ENCODE results near the gene UFL1.
"Not testable (repeated sequence)": the region's sequence is repeated elsewhere in the genome, so short reads cannot be mapped to it uniquely, and the experiment has no call there.

UFL1 gene

GRCh38 chr6:96522465-96523009, 931 bp downstream of the UFL1 start:
- H3K4me3 ChIP-seq (ENCODE audit: insufficient read depth, low read depth, low read length, poor library complexity, severe bottlenecking): peak overlapping the region; percentile 65
- H3K27me3 ChIP-seq (replicated peaks; ENCODE audit: control insufficient read depth, insufficient read depth, low read length, poor library complexity, severe bottlenecking): no peaks in the 10 kb centered on the region
- H3K4me1 ChIP-seq (ENCODE audit: control insufficient read depth, insufficient read depth, low read length, poor library complexity, severe bottlenecking): peaks cover 5% of the 10 kb centered on the region
- peak overlapping the region; percentile 92 for H3K27ac ChIP-seq (ENCODE audit: insufficient read depth, low read length, poor library complexity, severe bottlenecking)
- no peaks in the 10 kb centered on the region for H3K9me3 ChIP-seq (ENCODE audit: control insufficient read depth, low read length)
- DNase-seq: no peak
- H3K36me3 ChIP-seq (ENCODE audit: control insufficient read depth, insufficient read depth, low read length): peaks cover 4% of the 10 kb centered on the region

GRCh38 chr6:96528193-96528592, 6.6 kb downstream of the UFL1 start:
- Histone ChIP-seq H3K36me3 (ENCODE audit: control insufficient read depth, insufficient read depth, low read length) (peaks cover 31% of the 10 kb centered on the region), H3K4me3 (ENCODE audit: insufficient read depth, low read depth, low read length, poor library complexity, severe bottlenecking) (no peak overlapping the region), H3K27me3 (replicated peaks; ENCODE audit: control insufficient read depth, insufficient read depth, low read length, poor library complexity, severe bottlenecking) (no peaks in the 10 kb centered on the region), H3K27ac (ENCODE audit: insufficient read depth, low read length, poor library complexity, severe bottlenecking) (no peak overlapping the region), H3K9me3 (ENCODE audit: control insufficient read depth, low read length) (no peaks in the 10 kb centered on the region), H3K4me1 (ENCODE audit: control insufficient read depth, insufficient read depth, low read length, poor library complexity, severe bottlenecking) (no peaks in the 10 kb centered on the region)
- DNase-seq: no peak

- no peak for DNase-seq
- no peaks in the 10 kb centered on the region for H3K4me1 ChIP-seq (ENCODE audit: control insufficient read depth, insufficient read depth, low read length, poor library complexity, severe bottlenecking)
- no peak overlapping the region for H3K4me3 ChIP-seq (ENCODE audit: insufficient read depth, low read depth, low read length, poor library complexity, severe bottlenecking)
- no peaks in the 10 kb centered on the region for H3K27me3 ChIP-seq (replicated peaks; ENCODE audit: control insufficient read depth, insufficient read depth, low read length, poor library complexity, severe bottlenecking)
- no peaks in the 10 kb centered on the region for H3K9me3 ChIP-seq (ENCODE audit: control insufficient read depth, low read length)
- no peak overlapping the region for H3K27ac ChIP-seq (ENCODE audit: insufficient read depth, low read length, poor library complexity, severe bottlenecking)
- peaks cover 31% of the 10 kb centered on the region for H3K36me3 ChIP-seq (ENCODE audit: control insufficient read depth, insufficient read depth, low read length)
Measured at GRCh38 chr6:96532399-96532798, 10.8 kb downstream of the UFL1 start.

- Histone ChIP-seq H3K27me3 (replicated peaks; ENCODE audit: control insufficient read depth, insufficient read depth, low read length, poor library complexity, severe bottlenecking) (no peaks in the 10 kb centered on the region), H3K36me3 (ENCODE audit: control insufficient read depth, insufficient read depth, low read length) (peaks cover 31% of the 10 kb centered on the region), H3K9me3 (ENCODE audit: control insufficient read depth, low read length) (no peaks in the 10 kb centered on the region), H3K4me3 (ENCODE audit: insufficient read depth, low read depth, low read length, poor library complexity, severe bottlenecking) (no peak overlapping the region), H3K27ac (ENCODE audit: insufficient read depth, low read length, poor library complexity, severe bottlenecking) (no peak overlapping the region), H3K4me1 (ENCODE audit: control insufficient read depth, insufficient read depth, low read length, poor library complexity, severe bottlenecking) (no peaks in the 10 kb centered on the region)
- DNase-seq: no peak
Measured at GRCh38 chr6:96537726-96538125, 16.1 kb downstream of the UFL1 start.

GRCh38 chr6:96542702-96543101, 21.1 kb downstream of the UFL1 start:
- H3K36me3 ChIP-seq (ENCODE audit: control insufficient read depth, insufficient read depth, low read length): peaks cover 50% of the 10 kb centered on the region
- H3K4me3 ChIP-seq (ENCODE audit: insufficient read depth, low read depth, low read length, poor library complexity, severe bottlenecking): no peak overlapping the region
- no peak for DNase-seq
- H3K4me1 ChIP-seq (ENCODE audit: control insufficient read depth, insufficient read depth, low read length, poor library complexity, severe bottlenecking): no peaks in the 10 kb centered on the region
- H3K27ac ChIP-seq (ENCODE audit: insufficient read depth, low read length, poor library complexity, severe bottlenecking): no peak overlapping the region
- H3K27me3 ChIP-seq (replicated peaks; ENCODE audit: control insufficient read depth, insufficient read depth, low read length, poor library complexity, severe bottlenecking): no peaks in the 10 kb centered on the region
- H3K9me3 ChIP-seq (ENCODE audit: control insufficient read depth, low read length): no peaks in the 10 kb centered on the region

GRCh38 chr6:96545882-96546281, 24.3 kb downstream of the UFL1 start:
- H3K4me1 ChIP-seq (ENCODE audit: control insufficient read depth, insufficient read depth, low read length, poor library complexity, severe bottlenecking): no peaks in the 10 kb centered on the region
- H3K27me3 ChIP-seq (replicated peaks; ENCODE audit: control insufficient read depth, insufficient read depth, low read length, poor library complexity, severe bottlenecking): no peaks in the 10 kb centered on the region
- no peak overlapping the region for H3K27ac ChIP-seq (ENCODE audit: insufficient read depth, low read length, poor library complexity, severe bottlenecking)
- peaks cover 51% of the 10 kb centered on the region for H3K36me3 ChIP-seq (ENCODE audit: control insufficient read depth, insufficient read depth, low read length)
- no peak overlapping the region for H3K4me3 ChIP-seq (ENCODE audit: insufficient read depth, low read depth, low read length, poor library complexity, severe bottlenecking)
- DNase-seq: no peak
- H3K9me3 ChIP-seq (ENCODE audit: control insufficient read depth, low read length): no peaks in the 10 kb centered on the region

GRCh38 chr6:96547654-96548053, 26.0 kb downstream of the UFL1 start:
- no peaks in the 10 kb centered on the region for H3K9me3 ChIP-seq (ENCODE audit: control insufficient read depth, low read length)
- H3K36me3 ChIP-seq (ENCODE audit: control insufficient read depth, insufficient read depth, low read length): peaks cover 61% of the 10 kb centered on the region
- DNase-seq: no peak
- H3K4me1 ChIP-seq (ENCODE audit: control insufficient read depth, insufficient read depth, low read length, poor library complexity, severe bottlenecking): no peaks in the 10 kb centered on the region
- H3K4me3 ChIP-seq (ENCODE audit: insufficient read depth, low read depth, low read length, poor library complexity, severe bottlenecking): no peak overlapping the region
- no peak overlapping the region for H3K27ac ChIP-seq (ENCODE audit: insufficient read depth, low read length, poor library complexity, severe bottlenecking)
- no peaks in the 10 kb centered on the region for H3K27me3 ChIP-seq (replicated peaks; ENCODE audit: control insufficient read depth, insufficient read depth, low read length, poor library complexity, severe bottlenecking)

GRCh38 chr6:96554558-96554957, 33.0 kb downstream of the UFL1 start:
- Histone ChIP-seq H3K9me3 (ENCODE audit: control insufficient read depth, low read length) (no peaks in the 10 kb centered on the region), H3K27me3 (replicated peaks; ENCODE audit: control insufficient read depth, insufficient read depth, low read length, poor library complexity, severe bottlenecking) (no peaks in the 10 kb centered on the region), H3K36me3 (ENCODE audit: control insufficient read depth, insufficient read depth, low read length) (peaks cover 44% of the 10 kb centered on the region), H3K4me1 (ENCODE audit: control insufficient read depth, insufficient read depth, low read length, poor library complexity, severe bottlenecking) (no peaks in the 10 kb centered on the region), H3K27ac (ENCODE audit: insufficient read depth, low read length, poor library complexity, severe bottlenecking) (no peak overlapping the region), H3K4me3 (ENCODE audit: insufficient read depth, low read depth, low read length, poor library complexity, severe bottlenecking) (no peak overlapping the region)
- no peak for DNase-seq

- not testable (repeated sequence) for H3K4me1 ChIP-seq (ENCODE audit: control insufficient read depth, insufficient read depth, low read length, poor library complexity, severe bottlenecking); DNase-seq; H3K4me3 ChIP-seq (ENCODE audit: insufficient read depth, low read depth, low read length, poor library complexity, severe bottlenecking); H3K27me3 ChIP-seq (replicated peaks; ENCODE audit: control insufficient read depth, insufficient read depth, low read length, poor library complexity, severe bottlenecking); H3K9me3 ChIP-seq (ENCODE audit: control insufficient read depth, low read length); H3K36me3 ChIP-seq (ENCODE audit: control insufficient read depth, insufficient read depth, low read length); H3K27ac ChIP-seq (ENCODE audit: insufficient read depth, low read length, poor library complexity, severe bottlenecking)
Measured at GRCh38 chr6:96559740-96560139, 38.1 kb downstream of the UFL1 start.

GRCh38 chr6:96562886-96563285, 41.3 kb downstream of the UFL1 start, which contains the start of gene FHL5:
Gene FHL5, plus strand, starts transcription at chr6:96563128. Its CDS starts 40,486 bp downstream, at chr6:96603614.
- Histone ChIP-seq H3K27me3 (replicated peaks; ENCODE audit: control insufficient read depth, insufficient read depth, low read length, poor library complexity, severe bottlenecking) (no peaks in the 10 kb centered on the region), H3K36me3 (ENCODE audit: control insufficient read depth, insufficient read depth, low read length) (no peaks in the 10 kb centered on the region), H3K4me3 (ENCODE audit: insufficient read depth, low read depth, low read length, poor library complexity, severe bottlenecking) (no peak within 1 kb of the TSS), H3K9me3 (ENCODE audit: control insufficient read depth, low read length) (no peaks in the 10 kb centered on the region), H3K4me1 (ENCODE audit: control insufficient read depth, insufficient read depth, low read length, poor library complexity, severe bottlenecking) (no peaks in the 10 kb centered on the region), H3K27ac (ENCODE audit: insufficient read depth, low read length, poor library complexity, severe bottlenecking) (no peak within 1 kb of the TSS)
- no peak for DNase-seq
